WTC11 (cell line): ENCODE data around the gene RNF25. TPM values are rescaled to one million over a fixed set of nuclear protein-coding genes. Genes with fewer than 3 reads are reported as not detected.

Experiments used
- ATAC-seq: fragments of 200-7000 bp; cut with Tn5 transposase; 2 replicates; pipeline ENCODE4 v1.10.0; 2021; ENCODE audit warnings: mild to moderate bottlenecking, moderate library complexity
- CTCF ChIA-PET: fragments of 300-600 bp; sonication (Branson Sonifier 250); formaldehyde crosslinking; loops from one replicate; lab custom pipeline; 2021; ENCODE audit warnings: antibody characterized with exemption; lab: Charles Lee
- POLR2A ChIA-PET: fragments of 350-600 bp; sonication (Branson Sonifier 250); formaldehyde crosslinking; loops from one replicate; lab custom pipeline; 2021; ENCODE audit warnings: antibody characterized with exemption; lab: Charles Lee
- DNase-seq: peaks from one replicate; pipeline ENCODE4 v3.0.0; 2021; ENCODE audit warnings: low spot score
- H3K27ac Mint-ChIP-seq: 2 replicates; pipeline ENCODE4 v1.8.0; 2021; ENCODE audit warnings: mixed read lengths
- H3K27me3 Mint-ChIP-seq: 2 replicates; pipeline ENCODE4 v1.8.0; 2021; ENCODE audit warnings: low read depth, mild to moderate bottlenecking, moderate library complexity, mixed read lengths
- H3K36me3 Mint-ChIP-seq: 2 replicates; pipeline ENCODE4 v1.8.0; 2021; ENCODE audit warnings: mixed read lengths
- H3K4me1 Mint-ChIP-seq: 2 replicates; pipeline ENCODE4 v1.8.0; 2022; ENCODE audit warnings: mixed read lengths
- H3K4me3 Mint-ChIP-seq: 2 replicates; pipeline ENCODE4 v1.8.0; 2021; ENCODE audit warnings: mild to moderate bottlenecking, moderate library complexity, mixed read lengths
- H3K9me3 Mint-ChIP-seq: 2 replicates; pipeline ENCODE4 v1.8.0; 2021; ENCODE audit warnings: mixed read lengths
- ATF1 ChIP-seq: sonication (generic); formaldehyde crosslinking; IDR thresholded peaks from 2 replicates; pipeline ENCODE4 v1.8.1; 2023; ENCODE audit warnings: mild to moderate bottlenecking, moderate library complexity, missing genetic modification reagents
- CBFB ChIP-seq: sonication (generic); formaldehyde crosslinking; IDR thresholded peaks from 2 replicates; pipeline ENCODE4 v1.8.1; 2022; ENCODE audit warnings: mild to moderate bottlenecking, low read depth, missing genetic modification reagents
- ESRRA ChIP-seq: sonication (generic); formaldehyde crosslinking; IDR thresholded peaks from 2 replicates; pipeline ENCODE4 v1.8.1; 2022; ENCODE audit warnings: mild to moderate bottlenecking, missing genetic modification reagents, borderline replicate concordance
- FOXK1 ChIP-seq: sonication (generic); formaldehyde crosslinking; IDR thresholded peaks from 2 replicates; pipeline ENCODE4 v1.8.0; 2022; ENCODE audit warnings: mild to moderate bottlenecking, moderate library complexity, missing genetic modification reagents
- JAZF1 ChIP-seq: fragments of 250-450 bp; sonication (Bioruptor Pico); IDR thresholded peaks from 2 replicates; pipeline ENCODE4 v1.9.0; 2021; ENCODE audit warnings: moderate library complexity, mild to moderate bottlenecking, inconsistent platforms
- NR1H2 ChIP-seq: sonication (generic); formaldehyde crosslinking; IDR thresholded peaks from 2 replicates; pipeline ENCODE4 v1.9.0; 2021; ENCODE audit warnings: mild to moderate bottlenecking, moderate library complexity, missing genetic modification reagents
- NR3C1 ChIP-seq: sonication (generic); formaldehyde crosslinking; conservative IDR thresholded peaks from 2 replicates; pipeline ENCODE4 v1.8.1; 2023; ENCODE audit warnings: low read depth, mild to moderate bottlenecking, missing genetic modification reagents
- SMAD3 ChIP-seq: sonication (generic); formaldehyde crosslinking; IDR thresholded peaks from 2 replicates; pipeline ENCODE4 v1.8.0; 2022; ENCODE audit warnings: missing genetic modification reagents, mild to moderate bottlenecking, borderline replicate concordance
- TCF7 ChIP-seq: sonication (generic); formaldehyde crosslinking; IDR thresholded peaks from 2 replicates; pipeline ENCODE4 v1.8.0; 2022; ENCODE audit warnings: mild to moderate bottlenecking, low read depth, missing genetic modification reagents, moderate library complexity
- TEAD4 ChIP-seq: sonication (generic); formaldehyde crosslinking; IDR thresholded peaks from 2 replicates; pipeline ENCODE4 v1.8.0; 2022; ENCODE audit warnings: mild to moderate bottlenecking, missing genetic modification reagents
- ZNF121 ChIP-seq: sonication (generic); formaldehyde crosslinking; IDR thresholded peaks from 2 replicates; pipeline ENCODE4 v1.8.0; 2023; ENCODE audit warnings: missing genetic modification reagents
- ZNF219 ChIP-seq: sonication (generic); formaldehyde crosslinking; IDR thresholded peaks from 2 replicates; pipeline ENCODE4 v1.8.0; 2023; ENCODE audit warnings: missing genetic modification reagents, mild to moderate bottlenecking, borderline replicate concordance
- ZNF396 ChIP-seq: fragments of 250-450 bp; sonication (Bioruptor Pico); IDR thresholded peaks from 2 replicates; pipeline ENCODE4 v1.8.0; 2021; ENCODE audit warnings: mild to moderate bottlenecking, moderate library complexity, borderline replicate concordance
- ZNF425 ChIP-seq: fragments of 250-450 bp; sonication (Bioruptor Pico); conservative IDR thresholded peaks from 2 replicates; pipeline ENCODE4 v1.9.0; 2021; ENCODE audit warnings: mild to moderate bottlenecking
- total RNA-seq: library from RNA; stranded (reverse); gene quantifications from 3 replicates; pipeline ENCODE4 v1.2.3, GENCODE V29; 2021
- TF ChIP-seq, protein P1 (sequence below): sonication (generic); formaldehyde crosslinking; IDR thresholded peaks from 2 replicates; pipeline ENCODE4 v1.8.0; 2022; ENCODE audit warnings: mild to moderate bottlenecking, missing genetic modification reagents
- TF ChIP-seq, protein P2 (sequence below): sonication (generic); formaldehyde crosslinking; IDR thresholded peaks from 2 replicates; pipeline ENCODE4 v1.8.0; 2022; ENCODE audit warnings: mild to moderate bottlenecking, missing genetic modification reagents
- TF ChIP-seq, protein P3 (sequence below): sonication (generic); formaldehyde crosslinking; IDR thresholded peaks from 2 replicates; pipeline ENCODE4 v1.8.1; 2023; ENCODE audit warnings: mild to moderate bottlenecking, missing genetic modification reagents, moderate library complexity
- TF ChIP-seq, protein P4 (sequence below): sonication (generic); formaldehyde crosslinking; conservative IDR thresholded peaks from 2 replicates; pipeline ENCODE4 v1.8.1; 2023; ENCODE audit warnings: mild to moderate bottlenecking, low read depth, missing genetic modification reagents, moderate library complexity
- TF ChIP-seq, protein P5 (sequence below): sonication (generic); formaldehyde crosslinking; IDR thresholded peaks from 2 replicates; pipeline ENCODE4 v1.8.1; 2023; ENCODE audit warnings: mild to moderate bottlenecking, missing genetic modification reagents, moderate library complexity
- TF ChIP-seq, protein P6 (sequence below): sonication (generic); formaldehyde crosslinking; IDR thresholded peaks from 2 replicates; pipeline ENCODE4 v1.8.1; 2023; ENCODE audit warnings: mild to moderate bottlenecking, missing genetic modification reagents

RNF25 gene
- total RNA-seq, 1 experiment from 2014 or later = 23.9 TPM

DNA sequence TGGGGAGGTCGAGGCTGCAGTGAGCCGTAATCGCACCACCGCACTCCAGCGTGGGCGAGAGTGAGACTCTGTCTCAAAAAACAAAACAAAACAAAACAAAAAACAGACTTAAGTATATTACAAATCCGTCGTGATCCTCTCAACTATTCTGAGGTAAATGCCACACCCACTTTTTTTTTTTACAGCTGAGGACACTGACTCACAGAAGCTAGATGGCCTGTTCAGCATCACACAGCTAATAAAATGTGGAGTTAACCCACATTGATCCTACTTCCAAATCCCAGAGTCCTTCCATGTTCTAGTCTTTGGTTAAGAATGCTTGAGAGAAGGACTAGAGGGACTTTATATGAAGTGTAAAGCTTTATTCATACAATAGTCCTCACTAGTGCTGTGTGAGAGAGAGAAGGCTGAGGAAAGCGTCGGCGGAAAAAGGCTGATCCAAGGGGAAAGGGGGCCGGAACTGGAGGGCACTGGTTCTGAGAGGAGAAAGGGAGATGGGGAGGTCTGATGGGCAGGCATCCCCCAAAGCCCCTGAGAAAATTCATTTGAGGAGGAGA lies 627 bp downstream of the RNF25 start:
- CTCF ChIA-PET = interaction anchor here (1.6 to 2.8 kb wide), 4 partner anchors 12 to 176 kb away, joined by 10 to 19 read pairs (median 14); partner anchors contain the start of genes BCS1L, TTLL4 and ZNF142
- DNase-seq (no peak), ATAC-seq (peak; percentile 8)
- Mint-ChIP-seq H3K4me1 (peaks cover 13% of the 10 kb centered on the region), H3K27me3 (no peaks in the 10 kb centered on the region), H3K27ac (peak overlapping the region; percentile 93), H3K9me3 (no peaks in the 10 kb centered on the region), H3K36me3 (peaks cover 21% of the 10 kb centered on the region), H3K4me3 (peak overlapping the region; percentile 98)
- POLR2A ChIA-PET = interaction anchor here (0.5 to 2.0 kb wide), 3 partner anchors 12 to 924 kb away, joined by 3 to 24 read pairs (median 4); partner anchors contain the start of genes BCS1L and ZNF142
- TF ChIP-seq ESRRA (CRISPR knock-in tag) (no peak), NR1H2 (CRISPR knock-in tag) (no peak), ZNF121 (CRISPR knock-in tag) (no peak), TCF7 (no peak), ZNF219 (no peak), CBFB (no peak), FOXK1 (CRISPR knock-in tag) (no peak), TEAD4 (no peak), SMAD3 (no peak), ZNF396 (no peak), NR3C1 (no peak), ZNF425 (CRISPR knock-in tag) (no peak), JAZF1 (CRISPR knock-in tag) (no peak), ATF1 (no peak)
- TF ChIP-seq, protein P1, sequence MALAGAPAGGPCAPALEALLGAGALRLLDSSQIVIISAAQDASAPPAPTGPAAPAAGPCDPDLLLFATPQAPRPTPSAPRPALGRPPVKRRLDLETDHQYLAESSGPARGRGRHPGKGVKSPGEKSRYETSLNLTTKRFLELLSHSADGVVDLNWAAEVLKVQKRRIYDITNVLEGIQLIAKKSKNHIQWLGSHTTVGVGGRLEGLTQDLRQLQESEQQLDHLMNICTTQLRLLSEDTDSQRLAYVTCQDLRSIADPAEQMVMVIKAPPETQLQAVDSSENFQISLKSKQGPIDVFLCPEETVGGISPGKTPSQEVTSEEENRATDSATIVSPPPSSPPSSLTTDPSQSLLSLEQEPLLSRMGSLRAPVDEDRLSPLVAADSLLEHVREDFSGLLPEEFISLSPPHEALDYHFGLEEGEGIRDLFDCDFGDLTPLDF (CRISPR knock-in tag) = no peak
- TF ChIP-seq, protein P2, sequence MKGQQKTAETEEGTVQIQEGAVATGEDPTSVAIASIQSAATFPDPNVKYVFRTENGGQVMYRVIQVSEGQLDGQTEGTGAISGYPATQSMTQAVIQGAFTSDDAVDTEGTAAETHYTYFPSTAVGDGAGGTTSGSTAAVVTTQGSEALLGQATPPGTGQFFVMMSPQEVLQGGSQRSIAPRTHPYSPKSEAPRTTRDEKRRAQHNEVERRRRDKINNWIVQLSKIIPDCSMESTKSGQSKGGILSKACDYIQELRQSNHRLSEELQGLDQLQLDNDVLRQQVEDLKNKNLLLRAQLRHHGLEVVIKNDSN (CRISPR knock-in tag) = no peak
- TF ChIP-seq, protein P3, sequence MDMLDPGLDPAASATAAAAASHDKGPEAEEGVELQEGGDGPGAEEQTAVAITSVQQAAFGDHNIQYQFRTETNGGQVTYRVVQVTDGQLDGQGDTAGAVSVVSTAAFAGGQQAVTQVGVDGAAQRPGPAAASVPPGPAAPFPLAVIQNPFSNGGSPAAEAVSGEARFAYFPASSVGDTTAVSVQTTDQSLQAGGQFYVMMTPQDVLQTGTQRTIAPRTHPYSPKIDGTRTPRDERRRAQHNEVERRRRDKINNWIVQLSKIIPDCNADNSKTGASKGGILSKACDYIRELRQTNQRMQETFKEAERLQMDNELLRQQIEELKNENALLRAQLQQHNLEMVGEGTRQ (CRISPR knock-in tag) = no peak
- TF ChIP-seq, protein P4, sequence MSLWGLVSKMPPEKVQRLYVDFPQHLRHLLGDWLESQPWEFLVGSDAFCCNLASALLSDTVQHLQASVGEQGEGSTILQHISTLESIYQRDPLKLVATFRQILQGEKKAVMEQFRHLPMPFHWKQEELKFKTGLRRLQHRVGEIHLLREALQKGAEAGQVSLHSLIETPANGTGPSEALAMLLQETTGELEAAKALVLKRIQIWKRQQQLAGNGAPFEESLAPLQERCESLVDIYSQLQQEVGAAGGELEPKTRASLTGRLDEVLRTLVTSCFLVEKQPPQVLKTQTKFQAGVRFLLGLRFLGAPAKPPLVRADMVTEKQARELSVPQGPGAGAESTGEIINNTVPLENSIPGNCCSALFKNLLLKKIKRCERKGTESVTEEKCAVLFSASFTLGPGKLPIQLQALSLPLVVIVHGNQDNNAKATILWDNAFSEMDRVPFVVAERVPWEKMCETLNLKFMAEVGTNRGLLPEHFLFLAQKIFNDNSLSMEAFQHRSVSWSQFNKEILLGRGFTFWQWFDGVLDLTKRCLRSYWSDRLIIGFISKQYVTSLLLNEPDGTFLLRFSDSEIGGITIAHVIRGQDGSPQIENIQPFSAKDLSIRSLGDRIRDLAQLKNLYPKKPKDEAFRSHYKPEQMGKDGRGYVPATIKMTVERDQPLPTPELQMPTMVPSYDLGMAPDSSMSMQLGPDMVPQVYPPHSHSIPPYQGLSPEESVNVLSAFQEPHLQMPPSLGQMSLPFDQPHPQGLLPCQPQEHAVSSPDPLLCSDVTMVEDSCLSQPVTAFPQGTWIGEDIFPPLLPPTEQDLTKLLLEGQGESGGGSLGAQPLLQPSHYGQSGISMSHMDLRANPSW (CRISPR knock-in tag) = no peak
- TF ChIP-seq, protein P5, sequence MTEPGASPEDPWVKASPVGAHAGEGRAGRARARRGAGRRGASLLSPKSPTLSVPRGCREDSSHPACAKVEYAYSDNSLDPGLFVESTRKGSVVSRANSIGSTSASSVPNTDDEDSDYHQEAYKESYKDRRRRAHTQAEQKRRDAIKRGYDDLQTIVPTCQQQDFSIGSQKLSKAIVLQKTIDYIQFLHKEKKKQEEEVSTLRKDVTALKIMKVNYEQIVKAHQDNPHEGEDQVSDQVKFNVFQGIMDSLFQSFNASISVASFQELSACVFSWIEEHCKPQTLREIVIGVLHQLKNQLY (CRISPR knock-in tag) = no peak
- TF ChIP-seq, protein P6, sequence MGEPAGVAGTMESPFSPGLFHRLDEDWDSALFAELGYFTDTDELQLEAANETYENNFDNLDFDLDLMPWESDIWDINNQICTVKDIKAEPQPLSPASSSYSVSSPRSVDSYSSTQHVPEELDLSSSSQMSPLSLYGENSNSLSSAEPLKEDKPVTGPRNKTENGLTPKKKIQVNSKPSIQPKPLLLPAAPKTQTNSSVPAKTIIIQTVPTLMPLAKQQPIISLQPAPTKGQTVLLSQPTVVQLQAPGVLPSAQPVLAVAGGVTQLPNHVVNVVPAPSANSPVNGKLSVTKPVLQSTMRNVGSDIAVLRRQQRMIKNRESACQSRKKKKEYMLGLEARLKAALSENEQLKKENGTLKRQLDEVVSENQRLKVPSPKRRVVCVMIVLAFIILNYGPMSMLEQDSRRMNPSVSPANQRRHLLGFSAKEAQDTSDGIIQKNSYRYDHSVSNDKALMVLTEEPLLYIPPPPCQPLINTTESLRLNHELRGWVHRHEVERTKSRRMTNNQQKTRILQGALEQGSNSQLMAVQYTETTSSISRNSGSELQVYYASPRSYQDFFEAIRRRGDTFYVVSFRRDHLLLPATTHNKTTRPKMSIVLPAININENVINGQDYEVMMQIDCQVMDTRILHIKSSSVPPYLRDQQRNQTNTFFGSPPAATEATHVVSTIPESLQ (CRISPR knock-in tag) = no peak
